Ishikawa (cell line): ENCODE measurements around the gene YPEL3.

ENCODE experiments used
- CEBPB ChIP-seq: IDR thresholded peaks from 2 replicates; pipeline ENCODE4 v1.6.1; 2012
- CREB1 ChIP-seq: IDR thresholded peaks from 2 replicates; pipeline ENCODE4 v1.6.1; 2012; ENCODE audit warnings: low read depth
- EGR1 ChIP-seq: IDR thresholded peaks from 2 replicates; pipeline ENCODE4 v1.6.1; 2012
- EP300 ChIP-seq: IDR thresholded peaks from 2 replicates; pipeline ENCODE4 v1.6.1; 2012; ENCODE audit warnings: borderline replicate concordance
- FOXM1 ChIP-seq: IDR thresholded peaks from 2 replicates; pipeline ENCODE4 v1.6.1; 2012; ENCODE audit warnings: low read depth, borderline replicate concordance
- NFIC ChIP-seq: IDR thresholded peaks from 2 replicates; pipeline ENCODE4 v1.6.1; 2012
- RAD21 ChIP-seq: IDR thresholded peaks from 2 replicates; pipeline ENCODE4 v1.6.1; 2012; ENCODE audit warnings: low read depth
- TAF1 ChIP-seq: IDR thresholded peaks from 2 replicates; pipeline ENCODE4 v1.6.1; 2012; ENCODE audit warnings: low read depth, mild to moderate bottlenecking
- TCF12 ChIP-seq: IDR thresholded peaks from 2 replicates; pipeline ENCODE4 v1.6.1; 2012; ENCODE audit warnings: low read depth
- TEAD4 ChIP-seq: IDR thresholded peaks from 2 replicates; pipeline ENCODE4 v1.6.1; 2012
- YY1 ChIP-seq: IDR thresholded peaks from 2 replicates; pipeline ENCODE4 v1.6.1; 2012; ENCODE audit warnings: low read depth
- ZBTB7A ChIP-seq: IDR thresholded peaks from 2 replicates; pipeline ENCODE4 v1.6.1; 2012; ENCODE audit warnings: low read depth
- TF ChIP-seq, protein P1 (sequence below): IDR thresholded peaks from 2 replicates; pipeline ENCODE4 v1.6.1; 2012
- TF ChIP-seq, protein P2 (sequence below): IDR thresholded peaks from 2 replicates; pipeline ENCODE4 v1.6.1; 2012; ENCODE audit warnings: low read depth, mild to moderate bottlenecking
- TF ChIP-seq, protein P3 (sequence below): IDR thresholded peaks from 2 replicates; pipeline ENCODE4 v1.6.1; 2012

The YPEL3 gene

DNA sequence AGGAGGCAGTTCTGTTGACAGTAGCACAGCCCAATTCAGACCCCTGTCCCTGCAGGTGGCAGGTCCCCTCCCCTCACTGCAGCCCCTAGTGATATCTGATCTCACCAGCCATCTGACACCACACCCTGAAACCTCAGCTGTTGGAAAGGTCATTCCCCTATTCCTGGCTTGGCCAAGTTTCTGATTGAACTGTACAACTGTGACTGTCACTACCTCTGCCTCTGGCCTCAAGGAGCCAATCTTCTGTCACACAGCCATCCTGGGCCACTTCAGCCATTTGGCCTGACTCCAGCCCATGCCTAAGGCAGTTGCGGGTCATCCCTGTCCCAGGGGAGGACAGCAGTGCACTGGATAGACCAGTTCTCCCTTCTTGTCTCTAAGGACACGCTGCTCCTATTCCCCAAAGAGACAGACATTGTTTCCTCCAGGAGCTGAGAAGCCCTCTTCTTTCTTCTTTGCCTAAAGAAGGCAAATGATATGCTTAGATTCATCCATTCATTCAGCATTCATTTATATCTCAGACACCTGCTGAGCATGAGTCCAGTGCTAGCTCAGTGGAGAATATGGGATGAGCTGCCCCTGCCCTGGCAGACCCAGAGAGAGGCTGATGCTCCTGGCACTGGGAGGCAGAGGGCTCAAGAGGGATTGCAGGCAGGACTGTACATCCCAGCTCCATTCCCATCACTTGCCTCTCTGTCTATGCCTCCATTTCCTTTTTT lies 35.0 kb downstream of the YPEL3 start:
- TF ChIP-seq FOXM1 (no peak), TAF1 (no peak), EGR1 (no peak), CREB1 (no peak), EP300 (no peak), CEBPB (no peak)
- TF ChIP-seq, protein P1, sequence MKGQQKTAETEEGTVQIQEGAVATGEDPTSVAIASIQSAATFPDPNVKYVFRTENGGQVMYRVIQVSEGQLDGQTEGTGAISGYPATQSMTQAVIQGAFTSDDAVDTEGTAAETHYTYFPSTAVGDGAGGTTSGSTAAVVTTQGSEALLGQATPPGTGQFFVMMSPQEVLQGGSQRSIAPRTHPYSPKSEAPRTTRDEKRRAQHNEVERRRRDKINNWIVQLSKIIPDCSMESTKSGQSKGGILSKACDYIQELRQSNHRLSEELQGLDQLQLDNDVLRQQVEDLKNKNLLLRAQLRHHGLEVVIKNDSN, result no peak
- TF ChIP-seq, protein P2, sequence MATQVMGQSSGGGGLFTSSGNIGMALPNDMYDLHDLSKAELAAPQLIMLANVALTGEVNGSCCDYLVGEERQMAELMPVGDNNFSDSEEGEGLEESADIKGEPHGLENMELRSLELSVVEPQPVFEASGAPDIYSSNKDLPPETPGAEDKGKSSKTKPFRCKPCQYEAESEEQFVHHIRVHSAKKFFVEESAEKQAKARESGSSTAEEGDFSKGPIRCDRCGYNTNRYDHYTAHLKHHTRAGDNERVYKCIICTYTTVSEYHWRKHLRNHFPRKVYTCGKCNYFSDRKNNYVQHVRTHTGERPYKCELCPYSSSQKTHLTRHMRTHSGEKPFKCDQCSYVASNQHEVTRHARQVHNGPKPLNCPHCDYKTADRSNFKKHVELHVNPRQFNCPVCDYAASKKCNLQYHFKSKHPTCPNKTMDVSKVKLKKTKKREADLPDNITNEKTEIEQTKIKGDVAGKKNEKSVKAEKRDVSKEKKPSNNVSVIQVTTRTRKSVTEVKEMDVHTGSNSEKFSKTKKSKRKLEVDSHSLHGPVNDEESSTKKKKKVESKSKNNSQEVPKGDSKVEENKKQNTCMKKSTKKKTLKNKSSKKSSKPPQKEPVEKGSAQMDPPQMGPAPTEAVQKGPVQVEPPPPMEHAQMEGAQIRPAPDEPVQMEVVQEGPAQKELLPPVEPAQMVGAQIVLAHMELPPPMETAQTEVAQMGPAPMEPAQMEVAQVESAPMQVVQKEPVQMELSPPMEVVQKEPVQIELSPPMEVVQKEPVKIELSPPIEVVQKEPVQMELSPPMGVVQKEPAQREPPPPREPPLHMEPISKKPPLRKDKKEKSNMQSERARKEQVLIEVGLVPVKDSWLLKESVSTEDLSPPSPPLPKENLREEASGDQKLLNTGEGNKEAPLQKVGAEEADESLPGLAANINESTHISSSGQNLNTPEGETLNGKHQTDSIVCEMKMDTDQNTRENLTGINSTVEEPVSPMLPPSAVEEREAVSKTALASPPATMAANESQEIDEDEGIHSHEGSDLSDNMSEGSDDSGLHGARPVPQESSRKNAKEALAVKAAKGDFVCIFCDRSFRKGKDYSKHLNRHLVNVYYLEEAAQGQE, result no peak

DNA sequence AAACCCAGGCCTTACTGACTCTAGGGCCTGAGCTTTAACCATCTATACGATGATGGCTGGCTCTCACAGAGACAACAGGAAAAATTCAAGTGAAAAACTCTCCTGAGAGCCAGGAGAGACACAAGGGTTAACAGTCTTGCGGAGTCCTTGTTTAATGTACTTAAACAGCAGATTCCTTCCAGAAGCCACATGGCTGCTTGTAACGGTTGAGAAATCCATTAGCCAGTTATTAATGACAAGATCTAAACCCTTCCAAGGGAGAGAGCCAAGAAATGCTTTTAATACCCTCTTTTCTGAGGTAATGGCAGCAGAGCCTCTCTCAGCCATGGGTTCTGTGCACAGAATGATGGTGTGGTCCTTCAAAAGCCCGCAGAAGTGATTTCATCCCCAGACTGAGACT lies 35.7 kb downstream of the YPEL3 start:
- TF ChIP-seq CREB1 (no peak), EP300 (no peak), CEBPB (no peak), NFIC (no peak), FOXM1 (no peak), TEAD4 (no peak), TAF1 (no peak), ZBTB7A (no peak), EGR1 (no peak)
- TF ChIP-seq, protein P3, sequence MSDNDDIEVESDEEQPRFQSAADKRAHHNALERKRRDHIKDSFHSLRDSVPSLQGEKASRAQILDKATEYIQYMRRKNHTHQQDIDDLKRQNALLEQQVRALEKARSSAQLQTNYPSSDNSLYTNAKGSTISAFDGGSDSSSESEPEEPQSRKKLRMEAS, result no peak

DNA sequence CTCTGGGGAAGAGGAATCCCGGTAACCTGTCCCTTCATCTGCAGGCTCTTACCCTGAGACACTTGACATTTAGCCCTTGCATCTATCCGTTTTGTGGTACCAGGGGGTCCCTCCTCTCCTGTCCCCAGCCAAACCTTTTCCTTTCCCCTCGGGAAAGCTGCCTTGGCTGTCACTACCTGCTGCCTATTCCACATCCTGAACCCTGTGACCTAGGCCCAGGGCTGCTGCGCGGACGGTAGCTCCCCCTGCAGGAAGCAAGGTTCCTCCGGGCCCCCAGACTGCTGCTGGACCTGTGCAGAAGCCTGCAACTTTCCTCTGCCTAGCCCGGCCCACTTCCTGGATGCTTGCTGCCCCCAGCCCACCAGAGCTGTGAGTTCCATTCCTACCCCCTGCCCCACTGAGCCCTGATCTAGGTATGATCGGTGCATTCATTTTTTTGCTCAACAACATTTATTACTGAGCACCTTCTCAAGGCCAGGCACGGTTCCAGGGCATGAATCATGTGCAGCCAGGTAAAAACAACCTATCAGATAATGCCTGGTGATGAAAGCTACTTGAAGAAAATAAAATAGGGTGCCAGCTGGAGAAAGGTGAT lies 41.0 kb downstream of the YPEL3 start:
- TF ChIP-seq YY1 (no peak), RAD21 (peak; percentile 33; the same call in 1 of the 2 replicates), EP300 (no peak), TCF12 (no peak)

DNA sequence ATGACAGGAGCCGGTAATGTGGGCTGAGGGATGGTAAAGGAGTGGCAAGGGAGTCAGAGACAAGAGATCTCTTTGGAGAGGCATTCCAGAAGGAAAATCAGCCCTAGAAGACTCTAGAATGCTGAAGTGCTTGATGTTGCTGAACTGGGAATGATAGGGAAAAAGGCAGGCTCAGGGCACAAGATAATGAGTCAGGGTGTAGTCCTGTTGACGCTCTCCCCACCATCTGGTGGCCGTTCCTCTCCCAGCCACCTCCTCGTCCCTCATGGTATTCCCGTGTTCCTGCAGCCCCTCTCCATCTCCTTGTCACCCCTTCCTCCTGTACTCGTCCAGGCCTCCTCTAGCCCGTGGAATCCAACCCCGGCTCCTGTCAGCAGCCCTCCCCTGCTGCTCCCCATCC lies 41.6 kb downstream of the YPEL3 start:
- TF ChIP-seq EP300 (no peak), YY1 (no peak)

DNA sequence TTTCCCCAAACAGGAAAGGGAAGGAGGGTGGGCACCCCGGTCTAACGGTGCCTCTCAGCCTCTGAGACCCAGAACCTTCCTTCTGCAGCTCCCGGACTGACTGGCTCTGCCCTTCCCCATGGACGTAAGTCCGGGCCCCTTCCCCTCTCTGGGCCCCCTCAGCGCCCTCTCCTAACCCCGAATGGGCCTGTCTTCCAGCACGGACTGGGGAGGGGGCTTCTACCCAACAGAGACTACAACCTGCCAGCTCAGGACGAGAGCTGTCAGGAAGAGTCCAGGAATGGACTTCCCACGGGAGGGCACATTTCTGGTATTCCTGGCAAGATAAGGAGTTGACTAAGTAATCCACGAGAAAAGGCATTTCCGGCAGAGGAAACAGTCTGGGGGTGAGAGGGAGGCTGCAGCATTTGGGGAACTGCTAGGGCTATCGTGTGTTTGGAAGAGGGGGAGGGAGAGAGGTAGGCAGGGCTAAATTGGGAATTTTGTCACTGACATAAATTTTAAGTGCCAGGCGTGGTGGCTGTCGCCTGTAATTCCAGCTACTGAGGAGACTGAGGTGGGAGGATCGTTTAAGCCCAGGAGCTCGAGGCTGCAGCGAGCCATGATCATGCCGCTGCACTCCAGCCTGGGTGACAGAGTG lies 42.5 kb downstream of the YPEL3 start:
- 0 out of 2 replicates have a peak, but pooled peaks have one; percentile 24 for TF ChIP-seq TCF12
- TF ChIP-seq YY1, result no peak
- no peak for TF ChIP-seq TEAD4
- TF ChIP-seq, protein P2, result no peak

DNA sequence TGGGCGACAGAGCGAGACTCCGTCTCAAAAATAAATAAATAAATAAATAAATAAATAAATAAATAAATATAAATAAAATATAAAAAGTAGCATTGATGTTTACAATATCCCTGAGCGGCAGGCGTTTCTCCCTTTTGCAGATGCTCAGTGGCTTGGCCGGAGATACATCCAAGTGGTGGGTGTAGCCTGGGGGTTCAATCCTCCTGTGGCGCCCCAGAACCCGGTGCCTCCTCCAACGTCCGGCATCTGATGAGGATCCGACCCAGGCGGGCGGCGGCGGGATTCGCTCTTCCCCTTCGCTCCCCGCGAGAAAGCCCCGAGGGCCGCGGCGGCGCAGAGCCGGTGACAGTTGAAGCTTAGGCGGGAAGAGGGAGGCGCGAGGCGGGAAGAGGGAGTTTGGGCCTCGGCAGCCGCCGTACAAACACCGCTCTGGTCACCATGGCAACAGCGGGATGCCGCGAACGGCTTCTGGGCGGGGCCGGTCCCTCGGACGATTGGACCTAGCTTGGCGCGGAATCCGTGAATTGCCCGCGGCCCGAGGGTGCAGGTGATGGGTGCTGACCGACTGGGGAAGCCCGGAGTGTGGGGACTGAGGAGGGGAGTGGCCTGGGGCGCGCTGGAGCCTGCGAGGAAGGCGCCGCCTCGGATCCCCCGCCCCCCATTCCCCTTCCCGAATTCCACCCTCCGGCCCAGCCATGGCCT lies 43.2 kb downstream of the YPEL3 start:
- TF ChIP-seq TEAD4 (peak; percentile 40), CREB1 (no peak), NFIC (no peak), TAF1 (peak; percentile 47; the same call in 1 of the 2 replicates), EP300 (peak; percentile 59; the same call in 1 of the 2 replicates), CEBPB (no peak), FOXM1 (peak; percentile 55; the same call in 1 of the 2 replicates), RAD21 (no peak)
- TF ChIP-seq, protein P3, result peak; percentile 100
- TF ChIP-seq, protein P2, result no peak
